ENCODE results near the gene NUDT9. TPM values are rescaled to one million over a fixed set of nuclear protein-coding genes. Genes with fewer than 3 reads are reported as not detected.
"Not testable (repeated sequence)": the region's sequence is repeated elsewhere in the genome, so short reads cannot be mapped to it uniquely, and the experiment has no call there.

NUDT9 gene
- total RNA-seq, 1 experiment from 2014 or later = 10.1 TPM

GRCh38 chr4:87395073-87395472, 27.3 kb upstream of the NUDT9 start:
- not testable (repeated sequence) for H3K4me1 ChIP-seq (replicated peaks); H3K27me3 ChIP-seq (replicated peaks); H3K9me3 ChIP-seq (replicated peaks); H3K4me3 ChIP-seq; H3K27ac ChIP-seq; DNase-seq (ENCODE audit: low read depth in 1 of 2, low spot score in 2 of 2); H3K36me3 ChIP-seq

GRCh38 chr4:87395851-87396250, 26.5 kb upstream of the NUDT9 start:
- DNase-seq (ENCODE audit: low read depth in 1 of 2, low spot score in 2 of 2); H3K9me3 ChIP-seq (replicated peaks); H3K27me3 ChIP-seq (replicated peaks); H3K36me3 ChIP-seq; H3K4me3 ChIP-seq; H3K4me1 ChIP-seq (replicated peaks); H3K27ac ChIP-seq: not testable (repeated sequence)

- Histone ChIP-seq H3K36me3 (no peaks in the 10 kb centered on the region), H3K27ac (no peak overlapping the region), H3K4me3 (no peak overlapping the region), H3K4me1 (replicated peaks) (no peaks in the 10 kb centered on the region), H3K9me3 (replicated peaks) (no peaks in the 10 kb centered on the region), H3K27me3 (replicated peaks) (no peaks in the 10 kb centered on the region)
- DNase-seq (ENCODE audit: low read depth in 1 of 2, low spot score in 2 of 2) = no peak
These were observed 23.2 kb upstream of the NUDT9 start for GRCh38 chr4:87399148-87399547.

- H3K27ac ChIP-seq = no peak overlapping the region
- no peaks in the 10 kb centered on the region for H3K4me1 ChIP-seq (replicated peaks)
- DNase-seq (ENCODE audit: low read depth in 1 of 2, low spot score in 2 of 2) = no peak
These were observed 22.4 kb upstream of the NUDT9 start for GRCh38 chr4:87399954-87400353.

GRCh38 chr4:87403732-87404131, 18.6 kb upstream of the NUDT9 start:
- H3K4me1 ChIP-seq (replicated peaks); H3K27ac ChIP-seq; H3K27me3 ChIP-seq (replicated peaks); H3K36me3 ChIP-seq; DNase-seq (ENCODE audit: low read depth in 1 of 2, low spot score in 2 of 2); H3K9me3 ChIP-seq (replicated peaks); H3K4me3 ChIP-seq: not testable (repeated sequence)

More at GRCh38 chr4:87399954-87400353, 22.4 kb upstream of the NUDT9 start:
- Histone ChIP-seq H3K9me3 (replicated peaks) (no peaks in the 10 kb centered on the region), H3K4me3 (no peak overlapping the region), H3K27me3 (replicated peaks) (no peaks in the 10 kb centered on the region), H3K36me3 (no peaks in the 10 kb centered on the region)

GRCh38 chr4:87405211-87405820, 17.1 kb upstream of the NUDT9 start:
- no peak for DNase-seq (ENCODE audit: low read depth in 1 of 2, low spot score in 2 of 2)
- no peaks in the 10 kb centered on the region for H3K9me3 ChIP-seq (replicated peaks)

GRCh38 chr4:87406462-87406861, 15.9 kb upstream of the NUDT9 start:
- Histone ChIP-seq H3K27ac (no peak overlapping the region), H3K27me3 (replicated peaks) (no peaks in the 10 kb centered on the region), H3K9me3 (replicated peaks) (no peaks in the 10 kb centered on the region), H3K4me1 (replicated peaks) (peaks cover 9% of the 10 kb centered on the region), H3K4me3 (no peak overlapping the region), H3K36me3 (no peaks in the 10 kb centered on the region)
- DNase-seq (ENCODE audit: low read depth in 1 of 2, low spot score in 2 of 2) = no peak

More at GRCh38 chr4:87405211-87405820, 17.1 kb upstream of the NUDT9 start:
- Histone ChIP-seq H3K27me3 (replicated peaks) (no peaks in the 10 kb centered on the region), H3K4me3 (no peak overlapping the region), H3K4me1 (replicated peaks) (peaks cover 2% of the 10 kb centered on the region), H3K27ac (no peak overlapping the region), H3K36me3 (no peaks in the 10 kb centered on the region)

- DNase-seq (ENCODE audit: low read depth in 1 of 2, low spot score in 2 of 2); H3K27ac ChIP-seq; H3K36me3 ChIP-seq; H3K27me3 ChIP-seq (replicated peaks); H3K4me3 ChIP-seq; H3K4me1 ChIP-seq (replicated peaks); H3K9me3 ChIP-seq (replicated peaks): not testable (repeated sequence)
These were observed 15.5 kb upstream of the NUDT9 start for GRCh38 chr4:87406902-87407301.

GRCh38 chr4:87409420-87409939, 12.9 kb upstream of the NUDT9 start:
- Histone ChIP-seq H3K4me1 (replicated peaks) (peaks cover 9% of the 10 kb centered on the region), H3K36me3 (no peaks in the 10 kb centered on the region), H3K9me3 (replicated peaks) (no peaks in the 10 kb centered on the region), H3K27ac (no peak overlapping the region), H3K27me3 (replicated peaks) (no peaks in the 10 kb centered on the region), H3K4me3 (no peak overlapping the region)
- DNase-seq (ENCODE audit: low read depth in 1 of 2, low spot score in 2 of 2) = no peak

- no peaks in the 10 kb centered on the region for H3K36me3 ChIP-seq
- H3K9me3 ChIP-seq (replicated peaks) = no peaks in the 10 kb centered on the region
- peaks cover 9% of the 10 kb centered on the region for H3K4me1 ChIP-seq (replicated peaks)
- no peak overlapping the region for H3K4me3 ChIP-seq
- no peak overlapping the region for H3K27ac ChIP-seq
- H3K27me3 ChIP-seq (replicated peaks) = no peaks in the 10 kb centered on the region
- DNase-seq (ENCODE audit: low read depth in 1 of 2, low spot score in 2 of 2) = no peak
These were observed 12.2 kb upstream of the NUDT9 start for GRCh38 chr4:87410157-87410556.

- Histone ChIP-seq H3K27ac (no peak overlapping the region), H3K27me3 (replicated peaks) (no peaks in the 10 kb centered on the region), H3K4me3 (no peak overlapping the region), H3K9me3 (replicated peaks) (no peaks in the 10 kb centered on the region), H3K36me3 (no peaks in the 10 kb centered on the region), H3K4me1 (replicated peaks) (peaks cover 9% of the 10 kb centered on the region)
- DNase-seq (ENCODE audit: low read depth in 1 of 2, low spot score in 2 of 2) = no peak
These were observed 11.7 kb upstream of the NUDT9 start for GRCh38 chr4:87410679-87411078.

GRCh38 chr4:87414816-87415215, 7.6 kb upstream of the NUDT9 start:
- DNase-seq (ENCODE audit: low read depth in 1 of 2, low spot score in 2 of 2) = no peak
- peaks cover 16% of the 10 kb centered on the region for H3K4me1 ChIP-seq (replicated peaks)
- H3K27ac ChIP-seq = no peak overlapping the region
- no peak overlapping the region for H3K4me3 ChIP-seq
- no peaks in the 10 kb centered on the region for H3K27me3 ChIP-seq (replicated peaks)
- H3K36me3 ChIP-seq = no peaks in the 10 kb centered on the region
- no peaks in the 10 kb centered on the region for H3K9me3 ChIP-seq (replicated peaks)

GRCh38 chr4:87416965-87417364, 5.4 kb upstream of the NUDT9 start:
- peaks cover 15% of the 10 kb centered on the region for H3K4me1 ChIP-seq (replicated peaks)
- no peak for DNase-seq (ENCODE audit: low read depth in 1 of 2, low spot score in 2 of 2)

GRCh38 chr4:87418410-87418809, 4.0 kb upstream of the NUDT9 start:
- not testable (repeated sequence) for H3K27me3 ChIP-seq (replicated peaks); DNase-seq (ENCODE audit: low read depth in 1 of 2, low spot score in 2 of 2); H3K4me3 ChIP-seq; H3K9me3 ChIP-seq (replicated peaks); H3K27ac ChIP-seq; H3K36me3 ChIP-seq
- H3K4me1 ChIP-seq (replicated peaks) = peaks cover 17% of the 10 kb centered on the region

More at GRCh38 chr4:87416965-87417364, 5.4 kb upstream of the NUDT9 start:
- no peaks in the 10 kb centered on the region for H3K36me3 ChIP-seq
- H3K9me3 ChIP-seq (replicated peaks) = no peaks in the 10 kb centered on the region
- H3K4me3 ChIP-seq = no peak overlapping the region
- no peaks in the 10 kb centered on the region for H3K27me3 ChIP-seq (replicated peaks)
- H3K27ac ChIP-seq = no peak overlapping the region

Data from SJSA1 (cell line).